ENCODE data around the gene NEURL1. TPM values are rescaled to one million over a fixed set of nuclear protein-coding genes. Genes with fewer than 3 reads are reported as not detected.
A peak's percentile ranks its signal among the peaks of the same experiment; 100 is the strongest.

The NEURL1 gene
- polyA plus RNA-seq (2012; ENCODE audit: low read depth, missing spikeins) = 1.1 TPM

GRCh38 chr10:103493362-103493915, at the start of gene NEURL1:
NEURL1 (plus strand) TSS chr10:103493705; CDS start chr10:103494388, 683 bp downstream.
- no peak for TF ChIP-seq TAF1 (IDR thresholded peaks at IDR 0.05; ENCODE audit: low read depth, low read length)
- TF ChIP-seq POU2F2 (IDR thresholded peaks at IDR 0.05; ENCODE audit: low read depth, low read length) = no peak
- TF ChIP-seq POLR2AphosphoS5 (IDR thresholded peaks at IDR 0.05; ENCODE audit: low read depth, low read length) = no peak
- TF ChIP-seq PAX5 (IDR thresholded peaks at IDR 0.05; ENCODE audit: insufficient read depth, low read length, severe bottlenecking) = no peak
- TF ChIP-seq POLR2A (IDR thresholded peaks at IDR 0.05; ENCODE audit: low read depth, low read length) = no peak
- TF ChIP-seq SPI1 (IDR thresholded peaks at IDR 0.05; ENCODE audit: low read depth, low read length) = no peak
- peak; percentile 63 for FAIRE-seq
- DNase-seq (ENCODE audit: insufficient read length, low spot score) = peak; percentile 37

GRCh38 chr10:103444478-103444877, 49.0 kb upstream of the NEURL1 start:
- DNase-seq (ENCODE audit: insufficient read length, low spot score) (no peak), FAIRE-seq (no peak)
- no peak for TF ChIP-seq POU2F2 (IDR thresholded peaks at IDR 0.05; ENCODE audit: low read depth, low read length)
- TF ChIP-seq PAX5 (IDR thresholded peaks at IDR 0.05; ENCODE audit: insufficient read depth, low read length, severe bottlenecking) = no peak
- no peak for TF ChIP-seq POLR2AphosphoS5 (IDR thresholded peaks at IDR 0.05; ENCODE audit: low read depth, low read length)
- no peak for TF ChIP-seq TAF1 (IDR thresholded peaks at IDR 0.05; ENCODE audit: low read depth, low read length)
- no peak for TF ChIP-seq POLR2A (IDR thresholded peaks at IDR 0.05; ENCODE audit: low read depth, low read length)
- TF ChIP-seq SPI1 (IDR thresholded peaks at IDR 0.05; ENCODE audit: low read depth, low read length) = no peak

GRCh38 chr10:103445366-103445765, 48.1 kb upstream of the NEURL1 start:
- no peak for DNase-seq (ENCODE audit: insufficient read length, low spot score)
- no peak for TF ChIP-seq SPI1 (IDR thresholded peaks at IDR 0.05; ENCODE audit: low read depth, low read length)
- no peak for TF ChIP-seq POU2F2 (IDR thresholded peaks at IDR 0.05; ENCODE audit: low read depth, low read length)
- TF ChIP-seq PAX5 (IDR thresholded peaks at IDR 0.05; ENCODE audit: insufficient read depth, low read length, severe bottlenecking) = no peak
- no peak for TF ChIP-seq POLR2A (IDR thresholded peaks at IDR 0.05; ENCODE audit: low read depth, low read length)
- TF ChIP-seq POLR2AphosphoS5 (IDR thresholded peaks at IDR 0.05; ENCODE audit: low read depth, low read length) = no peak
- TF ChIP-seq TAF1 (IDR thresholded peaks at IDR 0.05; ENCODE audit: low read depth, low read length) = no peak
- FAIRE-seq = no peak

- TF ChIP-seq POLR2AphosphoS5 (IDR thresholded peaks at IDR 0.05; ENCODE audit: low read depth, low read length) = no peak
- no peak for TF ChIP-seq PAX5 (IDR thresholded peaks at IDR 0.05; ENCODE audit: insufficient read depth, low read length, severe bottlenecking)
- FAIRE-seq = no peak
Measured at GRCh38 chr10:103445767-103446567, 47.5 kb upstream of the NEURL1 start.

GRCh38 chr10:103447187-103447586, 46.3 kb upstream of the NEURL1 start:
- FAIRE-seq (no peak), DNase-seq (ENCODE audit: insufficient read length, low spot score) (no peak)
- TF ChIP-seq PAX5 (IDR thresholded peaks at IDR 0.05; ENCODE audit: insufficient read depth, low read length, severe bottlenecking) (no peak), POLR2AphosphoS5 (IDR thresholded peaks at IDR 0.05; ENCODE audit: low read depth, low read length) (no peak), SPI1 (IDR thresholded peaks at IDR 0.05; ENCODE audit: low read depth, low read length) (no peak), POLR2A (IDR thresholded peaks at IDR 0.05; ENCODE audit: low read depth, low read length) (no peak), TAF1 (IDR thresholded peaks at IDR 0.05; ENCODE audit: low read depth, low read length) (no peak), POU2F2 (IDR thresholded peaks at IDR 0.05; ENCODE audit: low read depth, low read length) (no peak)

More at GRCh38 chr10:103445767-103446567, 47.5 kb upstream of the NEURL1 start:
- no peak for DNase-seq (ENCODE audit: insufficient read length, low spot score)

- no peak for TF ChIP-seq TAF1 (IDR thresholded peaks at IDR 0.05; ENCODE audit: low read depth, low read length)
- TF ChIP-seq PAX5 (IDR thresholded peaks at IDR 0.05; ENCODE audit: insufficient read depth, low read length, severe bottlenecking) = no peak
- TF ChIP-seq POLR2AphosphoS5 (IDR thresholded peaks at IDR 0.05; ENCODE audit: low read depth, low read length) = no peak
- TF ChIP-seq POU2F2 (IDR thresholded peaks at IDR 0.05; ENCODE audit: low read depth, low read length) = no peak
- TF ChIP-seq SPI1 (IDR thresholded peaks at IDR 0.05; ENCODE audit: low read depth, low read length) = no peak
- no peak for TF ChIP-seq POLR2A (IDR thresholded peaks at IDR 0.05; ENCODE audit: low read depth, low read length)
- no peak for DNase-seq (ENCODE audit: insufficient read length, low spot score)
- no peak for FAIRE-seq
Measured at GRCh38 chr10:103448746-103449145, 44.8 kb upstream of the NEURL1 start.

- no peak for FAIRE-seq
Measured at GRCh38 chr10:103449208-103450144, 44.0 kb upstream of the NEURL1 start.

GRCh38 chr10:103450201-103450695, 43.3 kb upstream of the NEURL1 start:
- DNase-seq (ENCODE audit: insufficient read length, low spot score) (no peak), FAIRE-seq (no peak)
- TF ChIP-seq TAF1 (IDR thresholded peaks at IDR 0.05; ENCODE audit: low read depth, low read length) (no peak), POLR2AphosphoS5 (IDR thresholded peaks at IDR 0.05; ENCODE audit: low read depth, low read length) (no peak), SPI1 (IDR thresholded peaks at IDR 0.05; ENCODE audit: low read depth, low read length) (no peak), POU2F2 (IDR thresholded peaks at IDR 0.05; ENCODE audit: low read depth, low read length) (no peak), PAX5 (IDR thresholded peaks at IDR 0.05; ENCODE audit: insufficient read depth, low read length, severe bottlenecking) (no peak), POLR2A (IDR thresholded peaks at IDR 0.05; ENCODE audit: low read depth, low read length) (no peak)

More at GRCh38 chr10:103449208-103450144, 44.0 kb upstream of the NEURL1 start:
- no peak for DNase-seq (ENCODE audit: insufficient read length, low spot score)
- TF ChIP-seq SPI1 (IDR thresholded peaks at IDR 0.05; ENCODE audit: low read depth, low read length) (no peak), POLR2AphosphoS5 (IDR thresholded peaks at IDR 0.05; ENCODE audit: low read depth, low read length) (no peak), TAF1 (IDR thresholded peaks at IDR 0.05; ENCODE audit: low read depth, low read length) (no peak), POLR2A (IDR thresholded peaks at IDR 0.05; ENCODE audit: low read depth, low read length) (no peak), POU2F2 (IDR thresholded peaks at IDR 0.05; ENCODE audit: low read depth, low read length) (no peak), PAX5 (IDR thresholded peaks at IDR 0.05; ENCODE audit: insufficient read depth, low read length, severe bottlenecking) (no peak)

Data from GM12891 (cell line).